ENCODE results near the gene LGR6. TPM values are rescaled to one million over a fixed set of nuclear protein-coding genes. Genes with fewer than 3 reads are reported as not detected.
A peak's percentile ranks its signal among the peaks of the same experiment; 100 is the strongest.

Gene LGR6
- total RNA-seq, 1 experiment from 2014 or later: 0.26 TPM

DNA sequence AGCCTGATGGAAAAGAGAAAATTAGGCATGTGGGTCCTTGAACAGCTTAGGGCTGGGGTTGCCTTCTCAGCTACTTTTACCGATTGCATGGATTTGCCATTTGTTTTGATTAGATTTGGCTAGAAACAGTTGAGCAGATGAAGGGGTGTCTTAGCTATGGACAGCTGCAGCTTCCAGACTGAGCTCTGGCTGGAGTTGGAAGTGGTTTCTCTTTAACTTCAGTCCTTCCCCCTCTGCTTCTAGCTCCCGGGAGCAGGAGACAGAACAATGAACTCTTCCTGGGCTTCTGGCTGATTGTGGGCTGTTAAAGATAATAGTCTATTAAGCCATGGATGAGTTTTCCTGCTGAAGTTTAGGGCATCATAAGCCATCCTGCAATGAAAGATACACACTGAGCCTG is 97.4 kb downstream of the LGR6 start:
- DNase-seq: no peak
- POLR2A ChIA-PET (ENCODE audit: unreplicated experiment): no interaction called here

DNA sequence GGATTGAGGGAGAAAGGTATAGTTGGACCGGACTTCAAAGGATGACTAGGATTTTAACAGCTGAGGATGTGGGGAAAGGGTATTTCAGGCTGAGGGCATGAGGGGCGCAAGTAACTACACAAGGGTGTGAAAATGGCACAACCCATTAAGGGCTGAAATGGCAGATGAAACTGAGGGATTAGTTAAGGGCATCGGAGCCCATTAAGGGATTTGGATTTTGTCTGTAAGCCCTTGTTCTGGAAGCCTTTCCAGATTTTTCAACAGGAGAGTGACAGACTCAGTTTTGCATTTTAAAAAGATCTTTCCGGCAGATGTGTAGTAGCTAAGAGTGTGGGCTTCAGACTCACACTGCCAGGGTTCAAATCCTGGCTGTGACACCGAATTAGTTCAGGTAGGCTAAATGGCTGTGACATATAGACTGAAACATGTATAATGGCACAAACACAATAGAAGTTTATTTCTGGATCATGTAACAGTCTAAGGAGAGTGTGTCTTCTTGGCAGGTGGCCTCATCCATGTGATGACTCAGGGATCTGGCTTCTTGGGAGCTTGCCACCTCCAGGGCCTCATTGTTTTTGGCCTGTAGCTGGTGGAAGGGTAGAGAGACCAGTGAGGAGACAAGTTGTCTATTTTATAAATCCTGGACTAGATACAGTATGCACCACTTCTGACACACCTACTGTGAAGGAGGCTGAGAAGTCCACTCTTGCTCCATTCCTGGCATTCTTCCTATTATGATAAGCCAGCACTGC is 98.5 kb downstream of the LGR6 start:
- ChIA-PET POLR2A (ENCODE audit: unreplicated experiment) (no interaction called here), CTCF (interaction anchor here (0.6 kb wide), 1 partner anchor 18 kb away, joined by 3 read pairs; no protein-coding TSS in a partner anchor)
- H3F3A ChIP-seq (ENCODE audit: low read length, unreplicated experiment): no peaks in the 10 kb centered on the region
- no TSS peak for BruUV-seq (replicated peaks)
- no peaks in the 10 kb centered on the region for H3K79me2 ChIP-seq (ENCODE audit: low read length)
- peak overlapping the region; percentile 36 for H3K27ac ChIP-seq (ENCODE audit: low read length)
- H3K36me3 ChIP-seq (ENCODE audit: low read depth, low read length): no peaks in the 10 kb centered on the region
- H3K4me1 ChIP-seq (ENCODE audit: insufficient read depth, low read length): peaks cover 35% of the 10 kb centered on the region
- H3K4me3 ChIP-seq (ENCODE audit: low read length): no peak overlapping the region
- ATAC-seq (peak; percentile 82), DNase-seq (peak; percentile 87)
- no peaks in the 10 kb centered on the region for H3K9me2 ChIP-seq (replicated peaks; ENCODE audit: low read length)
- no peaks in the 10 kb centered on the region for H3K27me3 ChIP-seq (ENCODE audit: low read length)
- intact Hi-C loops (cut with micrococcal nuclease): loop anchor here (1.0 kb wide), 1 partner anchor 11 kb away; no protein-coding TSS in a partner anchor
- no peak overlapping the region for H3K9ac ChIP-seq (ENCODE audit: low read length)
- TF ChIP-seq, protein P1, sequence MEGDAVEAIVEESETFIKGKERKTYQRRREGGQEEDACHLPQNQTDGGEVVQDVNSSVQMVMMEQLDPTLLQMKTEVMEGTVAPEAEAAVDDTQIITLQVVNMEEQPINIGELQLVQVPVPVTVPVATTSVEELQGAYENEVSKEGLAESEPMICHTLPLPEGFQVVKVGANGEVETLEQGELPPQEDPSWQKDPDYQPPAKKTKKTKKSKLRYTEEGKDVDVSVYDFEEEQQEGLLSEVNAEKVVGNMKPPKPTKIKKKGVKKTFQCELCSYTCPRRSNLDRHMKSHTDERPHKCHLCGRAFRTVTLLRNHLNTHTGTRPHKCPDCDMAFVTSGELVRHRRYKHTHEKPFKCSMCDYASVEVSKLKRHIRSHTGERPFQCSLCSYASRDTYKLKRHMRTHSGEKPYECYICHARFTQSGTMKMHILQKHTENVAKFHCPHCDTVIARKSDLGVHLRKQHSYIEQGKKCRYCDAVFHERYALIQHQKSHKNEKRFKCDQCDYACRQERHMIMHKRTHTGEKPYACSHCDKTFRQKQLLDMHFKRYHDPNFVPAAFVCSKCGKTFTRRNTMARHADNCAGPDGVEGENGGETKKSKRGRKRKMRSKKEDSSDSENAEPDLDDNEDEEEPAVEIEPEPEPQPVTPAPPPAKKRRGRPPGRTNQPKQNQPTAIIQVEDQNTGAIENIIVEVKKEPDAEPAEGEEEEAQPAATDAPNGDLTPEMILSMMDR (conservative IDR thresholded peaks at IDR 0.05; ENCODE audit: low read depth, low read length): no peak
- no peak for TF ChIP-seq EZH2 (IDR thresholded peaks at IDR 0.05; ENCODE audit: low read length, unreplicated experiment)
- no peak overlapping the region; the same call in 1 of the 2 replicates for H3K4me2 ChIP-seq (ENCODE audit: low read length)
- no peak overlapping the region for H2AFZ ChIP-seq (ENCODE audit: low read length)
- H3K9me3 ChIP-seq (ENCODE audit: low read length): no peaks in the 10 kb centered on the region
- no peaks in the 10 kb centered on the region for H4K20me1 ChIP-seq (ENCODE audit: low read length)

More for the DNA sequence above, 97.4 kb downstream of the LGR6 start:
- Histone ChIP-seq H4K20me1 (ENCODE audit: low read length) (no peaks in the 10 kb centered on the region), H3K9ac (ENCODE audit: low read length) (no peak overlapping the region), H3K9me2 (replicated peaks; ENCODE audit: low read length) (no peaks in the 10 kb centered on the region), H3F3A (ENCODE audit: low read length, unreplicated experiment) (no peaks in the 10 kb centered on the region), H3K79me2 (ENCODE audit: low read length) (no peaks in the 10 kb centered on the region), H3K27me3 (ENCODE audit: low read length) (no peaks in the 10 kb centered on the region), H3K4me1 (ENCODE audit: insufficient read depth, low read length) (peaks cover 44% of the 10 kb centered on the region), H2AFZ (ENCODE audit: low read length) (no peak overlapping the region), H3K4me2 (ENCODE audit: low read length) (no peak overlapping the region), H3K36me3 (ENCODE audit: low read depth, low read length) (no peaks in the 10 kb centered on the region), H3K9me3 (ENCODE audit: low read length) (no peaks in the 10 kb centered on the region), H3K27ac (ENCODE audit: low read length) (no peak overlapping the region), H3K4me3 (ENCODE audit: low read length) (no peak overlapping the region)
- intact Hi-C loops (cut with micrococcal nuclease): no loop called here
- TF ChIP-seq, protein P1 (conservative IDR thresholded peaks at IDR 0.05; ENCODE audit: low read depth, low read length): no peak
- TF ChIP-seq EZH2phosphoT487 (IDR thresholded peaks at IDR 0.05; ENCODE audit: borderline replicate concordance, low read length) (no peak), EZH2 (IDR thresholded peaks at IDR 0.05; ENCODE audit: low read length, unreplicated experiment) (no peak)
- no TSS peak for BruUV-seq (replicated peaks)
- no peak for ATAC-seq
- CTCF ChIA-PET: no interaction called here

DNA sequence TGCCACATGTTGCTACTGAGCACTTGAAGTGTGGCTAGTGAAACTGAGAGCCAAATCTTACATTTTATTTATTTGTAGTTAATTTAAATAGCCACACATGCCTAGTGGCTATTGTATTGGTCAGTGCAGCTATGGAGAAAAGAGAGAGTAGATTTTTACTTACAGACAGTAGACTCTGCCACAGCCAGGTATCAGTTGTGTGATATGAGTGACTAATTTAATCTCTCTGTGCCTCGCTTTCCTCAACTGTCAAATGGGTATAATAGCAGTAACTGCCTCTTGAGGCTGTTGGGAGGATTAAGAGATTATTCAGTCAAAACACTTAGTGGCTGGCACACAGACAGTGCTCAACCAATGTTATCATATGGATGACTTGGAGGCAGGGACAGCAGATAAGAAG is 99.2 kb downstream of the LGR6 start:
- H3K79me2 ChIP-seq (ENCODE audit: low read length): no peaks in the 10 kb centered on the region
- DNase-seq (no peak), ATAC-seq (no peak)
- H2AFZ ChIP-seq (ENCODE audit: low read length): no peak overlapping the region
- no TSS peak for BruUV-seq (replicated peaks)
- H4K20me1 ChIP-seq (ENCODE audit: low read length): no peaks in the 10 kb centered on the region
- TF ChIP-seq EZH2phosphoT487 (IDR thresholded peaks at IDR 0.05; ENCODE audit: borderline replicate concordance, low read length): no peak
- TF ChIP-seq, protein P1 (conservative IDR thresholded peaks at IDR 0.05; ENCODE audit: low read depth, low read length): no peak
- TF ChIP-seq EZH2 (IDR thresholded peaks at IDR 0.05; ENCODE audit: low read length, unreplicated experiment): no peak
- no peaks in the 10 kb centered on the region for H3F3A ChIP-seq (ENCODE audit: low read length, unreplicated experiment)
- H3K4me1 ChIP-seq (ENCODE audit: insufficient read depth, low read length): peaks cover 33% of the 10 kb centered on the region
- no peak overlapping the region for H3K9ac ChIP-seq (ENCODE audit: low read length)
- peak overlapping the region; percentile 36 for H3K27ac ChIP-seq (ENCODE audit: low read length)
- no peaks in the 10 kb centered on the region for H3K27me3 ChIP-seq (ENCODE audit: low read length)
- ChIA-PET POLR2A (ENCODE audit: unreplicated experiment) (no interaction called here), CTCF (interaction anchor here (0.6 kb wide), 1 partner anchor 18 kb away, joined by 3 read pairs; no protein-coding TSS in a partner anchor)
- H3K9me3 ChIP-seq (ENCODE audit: low read length): no peaks in the 10 kb centered on the region
- H3K36me3 ChIP-seq (ENCODE audit: low read depth, low read length): no peaks in the 10 kb centered on the region
- intact Hi-C loops (cut with micrococcal nuclease): loop anchor here (1.0 kb wide), 1 partner anchor 11 kb away; no protein-coding TSS in a partner anchor
- H3K4me3 ChIP-seq (ENCODE audit: low read length): no peak overlapping the region
- H3K4me2 ChIP-seq (ENCODE audit: low read length): no peak overlapping the region
- no peaks in the 10 kb centered on the region for H3K9me2 ChIP-seq (replicated peaks; ENCODE audit: low read length)

All from PC-3 (cell line).